HepG2 (cell line): ENCODE data around the gene STBD1. TPM values are rescaled to one million over a fixed set of nuclear protein-coding genes. Genes with fewer than 3 reads are reported as not detected.

Experiments used
- ATAC-seq: fragments of 200-7000 bp; cut with Tn5 transposase; 3 replicates; pipeline ENCODE4 v1.9.1; 2020; ENCODE audit warnings: mild to moderate bottlenecking, moderate library complexity
- BruUV-seq: library from RNA; stranded (reverse); fragments of 400-500 nt; replicated peaks from 2 replicates; lab custom pipeline; 2021; lab: Mats Ljungman, UMichigan
- CTCF ChIA-PET: fragments of 300-600 bp; formaldehyde crosslinking; extraction: SDS; loops from one replicate; lab custom pipeline; 2021; ENCODE audit warnings: low total read pairs, inconsistent platforms, low intra/inter-chr PET ratio; lab: Yijun Ruan, JAX
- POLR2A ChIA-PET: fragments of 350-600 bp; sonication (Branson Sonifier 250); formaldehyde crosslinking; loops from one replicate; lab custom pipeline; 2020; ENCODE audit warnings: antibody characterized with exemption, inconsistent platforms; lab: Yijun Ruan, JAX
- DNase-seq: peaks from one replicate; pipeline ENCODE4 v3.0.0-alpha.2; 2015; ENCODE audit warnings: low spot score
- FAIRE-seq: peaks from 3 replicates; lab custom pipeline; 2011; peaks lifted over from hg19 to GRCh38; lab: Jason Lieb, UNC
- H2AFZ ChIP-seq: one replicate; pipeline ENCODE4 v1.6.1; 2011; ENCODE audit warnings: low read length, inconsistent platforms
- H3K27ac ChIP-seq: fragments of 300-600 bp; 3 replicates; pipeline ENCODE4 v1.8.0; 2011; ENCODE audit warnings: mixed run types, mild to moderate bottlenecking, mixed read lengths, low read length, inconsistent platforms; ENCODE audit not compliant: insufficient read depth; ENCODE audit errors: extremely low read length
- H3K27me3 ChIP-seq, 2 experiments: fragments of 200-600 bp in 1 of 2; 2 replicates in 1 of 2; 3 replicates in 1 of 2; pipeline versions ENCODE4 v1.6.0 to v1.8.0; 2011; ENCODE audit warnings: low read length in 2 of 2, mild to moderate bottlenecking in 2 of 2, moderate library complexity in 2 of 2, inconsistent platforms in 1 of 2; ENCODE audit not compliant: insufficient read depth in 2 of 2, control insufficient read depth in 1 of 2
- H3K36me3 ChIP-seq, 2 experiments: fragments of 200-600 bp in 1 of 2; replicated peaks in 1 of 2; 2 replicates in 1 of 2; 3 replicates in 1 of 2; pipeline versions ENCODE4 v1.5.1 to v1.8.0; 2011; ENCODE audit warnings: low read length in 2 of 2, inconsistent platforms in 1 of 2; ENCODE audit not compliant: insufficient read depth in 2 of 2, control insufficient read depth in 1 of 2
- H3K4me1 ChIP-seq: 2 replicates; pipeline ENCODE4 v1.5.1; 2012; ENCODE audit warnings: low read length, inconsistent platforms; ENCODE audit not compliant: insufficient read depth
- H3K4me2 ChIP-seq: 2 replicates; pipeline ENCODE4 v1.6.0; 2011; ENCODE audit warnings: low read depth, low read length, inconsistent platforms
- H3K4me3 ChIP-seq, 3 experiments: fragments of 200-600 bp in 1 of 3; sonication (generic), shearing (Covaris generic) in 1 of 3; replicated peaks in 1 of 3; 2 replicates each; pipeline ENCODE4 v1.5.1; 2011 to 2016; ENCODE audit warnings: low read length in 3 of 3, inconsistent platforms in 2 of 3, low read depth in 2 of 3, mild to moderate bottlenecking in 2 of 3, control low read depth in 1 of 3, mixed read lengths in 1 of 3; ENCODE audit not compliant: insufficient read depth in 1 of 3
- H3K79me2 ChIP-seq: one replicate; pipeline ENCODE4 v1.6.1; 2011; ENCODE audit warnings: low read length, inconsistent platforms; ENCODE audit not compliant: insufficient read depth
- H3K9ac ChIP-seq: 2 replicates; pipeline ENCODE4 v1.6.0; 2011; ENCODE audit warnings: mild to moderate bottlenecking, low read depth, low read length, inconsistent platforms; ENCODE audit not compliant: insufficient read depth
- H3K9me3 ChIP-seq: 2 replicates; pipeline ENCODE4 v1.5.1; 2012; ENCODE audit warnings: mild to moderate bottlenecking, low read length
- H4K20me1 ChIP-seq: 2 replicates; pipeline ENCODE4 v1.6.0; 2011; ENCODE audit warnings: inconsistent platforms, mild to moderate bottlenecking, low read length, moderate library complexity; ENCODE audit not compliant: insufficient read depth
- BRD4 ChIP-seq: sonication (generic); formaldehyde crosslinking; IDR thresholded peaks from 2 replicates; pipeline ENCODE4 v1.4.0; 2020; ENCODE audit warnings: missing genetic modification reagents
- CEBPG ChIP-seq: IDR thresholded peaks from 2 replicates; pipeline ENCODE4 v1.6.1; 2016
- HMG20A ChIP-seq: IDR thresholded peaks from 2 replicates; pipeline ENCODE4 v1.6.1; 2016; ENCODE audit warnings: borderline replicate concordance
- KDM5B ChIP-seq: sonication (generic); formaldehyde crosslinking; IDR thresholded peaks from 2 replicates; pipeline ENCODE4 v1.4.0; 2020; ENCODE audit warnings: missing genetic modification reagents, mild to moderate bottlenecking, borderline replicate concordance
- KLF12 ChIP-seq: sonication (generic); formaldehyde crosslinking; IDR thresholded peaks from 2 replicates; pipeline ENCODE4 v1.4.0; 2020; ENCODE audit warnings: missing genetic modification reagents, borderline replicate concordance
- PHB2 ChIP-seq: fragments of 450-650 bp; IDR thresholded peaks from 2 replicates; pipeline ENCODE4 v1.6.1; 2018; ENCODE audit not compliant: partially characterized antibody
- RELA ChIP-seq: sonication (generic); formaldehyde crosslinking; IDR thresholded peaks from 2 replicates; pipeline ENCODE4 v1.4.0; 2020; ENCODE audit warnings: missing genetic modification reagents
- REPIN1 ChIP-seq: sonication (generic); formaldehyde crosslinking; IDR thresholded peaks from 2 replicates; pipeline ENCODE4 v1.8.0; 2022; ENCODE audit warnings: missing genetic modification reagents, low read depth, mild to moderate bottlenecking, borderline replicate concordance
- SALL1 ChIP-seq: sonication (generic); formaldehyde crosslinking; IDR thresholded peaks from 2 replicates; pipeline ENCODE4 v1.8.0; 2022; ENCODE audit warnings: mild to moderate bottlenecking, missing genetic modification reagents
- SAP130 ChIP-seq: IDR thresholded peaks from 2 replicates; pipeline ENCODE4 v1.6.1; 2016; ENCODE audit warnings: low read depth
- SIN3B ChIP-seq: fragments of 150-350 bp; IDR thresholded peaks from 2 replicates; pipeline ENCODE4 v1.6.1; 2014; ENCODE audit warnings: low read length
- SRSF1 ChIP-seq: fragments of 200-400 bp; formaldehyde crosslinking; optimal IDR thresholded peaks from 2 replicates; pipeline ENCODE3; 2017; ENCODE audit warnings: mild to moderate bottlenecking, low read depth, low read length, moderate library complexity
- TCF7 ChIP-seq: sonication (generic); IDR thresholded peaks from 2 replicates; pipeline ENCODE4 v1.6.1; 2016; ENCODE audit warnings: antibody characterized with exemption, low read depth
- ZFP1 ChIP-seq: IDR thresholded peaks from 2 replicates; pipeline ENCODE4 v1.6.1; 2016
- ZNF264 ChIP-seq: sonication (generic); formaldehyde crosslinking; IDR thresholded peaks from 2 replicates; pipeline ENCODE4 v1.4.0; 2020; ENCODE audit warnings: missing genetic modification reagents
- ZNF33B ChIP-seq: sonication (generic); formaldehyde crosslinking; IDR thresholded peaks from 2 replicates; pipeline ENCODE4 v1.5.1; 2020; ENCODE audit warnings: mild to moderate bottlenecking, missing genetic modification reagents
- ZNF670 ChIP-seq: sonication (generic); formaldehyde crosslinking; IDR thresholded peaks from 2 replicates; pipeline ENCODE4 v1.8.0; 2022; ENCODE audit warnings: mild to moderate bottlenecking, missing genetic modification reagents, borderline replicate concordance
- ZNF720 ChIP-seq: sonication (generic); formaldehyde crosslinking; IDR thresholded peaks from 2 replicates; pipeline ENCODE4 v1.4.0; 2020; ENCODE audit warnings: missing genetic modification reagents
- ZNF766 ChIP-seq: sonication (generic); formaldehyde crosslinking; IDR thresholded peaks from 2 replicates; pipeline ENCODE4 v1.5.0; 2020; ENCODE audit warnings: missing genetic modification reagents, borderline replicate concordance
- ZNF773 ChIP-seq: sonication (generic); formaldehyde crosslinking; IDR thresholded peaks from 2 replicates; pipeline ENCODE4 v1.4.0; 2020; ENCODE audit warnings: missing genetic modification reagents, borderline replicate concordance
- ZSCAN20 ChIP-seq: sonication (generic); formaldehyde crosslinking; IDR thresholded peaks from 2 replicates; pipeline ENCODE4 v1.4.0; 2020; ENCODE audit warnings: missing genetic modification reagents, mild to moderate bottlenecking, borderline replicate concordance
- WGBS: methylation state at CpG from one replicate; pipeline ENCODE4 v1.1.6; 2017; ENCODE audit warnings: low lambda C conversion rate; 5-methylcytosine and 5-hydroxymethylcytosine counted together
- in situ Hi-C: cut with HindIII; loops from 2 replicates; pipeline ENCODE4 v1.10.0; 2017; ENCODE audit warnings: low pct_unique_long_range_greater_than_20kb; ENCODE audit not compliant: extremely low pct_ligation_motif_present
- intact Hi-C: fragments of 100-400 bp; cut with micrococcal nuclease; formaldehyde crosslinking; loops from one replicate; pipeline ENCODE4 v1.10.0; 2022; ENCODE audit not compliant: unreplicated experiment
- polyA plus RNA-seq, 8 experiments: library from polyadenylated mRNA; depleted of rRNA in 3 of 8; stranded (reverse) in 7 of 8; unstranded in 1 of 8; fragments of >200 nt; fragmentation: Illumina TruSeq in 4 of 8; extraction: Trizol in 4 of 8; gene quantifications; 2 replicates each; pipeline versions ENCODE4 v1.2.1 to v1.2.3, GENCODE V29; 2011 to 2016; ENCODE audit warnings: low read depth in 4 of 8, missing spikeins in 1 of 8, mixed read lengths in 1 of 8; ENCODE audit not compliant: insufficient read depth in 1 of 8
- total RNA-seq, 5 experiments: library from RNA; depleted of rRNA; stranded (reverse); fragments of >200 nt; fragmentation: Illumina TruSeq; extraction: Trizol; gene quantifications; 2 replicates each; pipeline ENCODE4 v1.2.3, GENCODE V29; 2016; ENCODE audit warnings: low read depth in 1 of 5
- TF ChIP-seq, protein P1 (sequence below): sonication (generic); formaldehyde crosslinking; IDR thresholded peaks from 2 replicates; pipeline ENCODE4 v1.5.0; 2020; ENCODE audit warnings: missing genetic modification reagents
- TF ChIP-seq, protein P2 (sequence below): sonication (generic); formaldehyde crosslinking; IDR thresholded peaks from 2 replicates; pipeline ENCODE4 v1.4.0; 2020; ENCODE audit warnings: missing genetic modification reagents; ENCODE audit errors: not compliant biosample characterization
- TF ChIP-seq, protein P3 (sequence below): sonication (generic); formaldehyde crosslinking; IDR thresholded peaks from 2 replicates; pipeline ENCODE4 v1.4.0; 2020; ENCODE audit warnings: low read depth, missing genetic modification reagents

The STBD1 gene
- total and polyA plus RNA-seq, 2 of the 13 experiments (the other 11 are each of a cell fraction or from before 2014, with no cell fraction given) = 2.8 to 4.3 TPM

DNA sequence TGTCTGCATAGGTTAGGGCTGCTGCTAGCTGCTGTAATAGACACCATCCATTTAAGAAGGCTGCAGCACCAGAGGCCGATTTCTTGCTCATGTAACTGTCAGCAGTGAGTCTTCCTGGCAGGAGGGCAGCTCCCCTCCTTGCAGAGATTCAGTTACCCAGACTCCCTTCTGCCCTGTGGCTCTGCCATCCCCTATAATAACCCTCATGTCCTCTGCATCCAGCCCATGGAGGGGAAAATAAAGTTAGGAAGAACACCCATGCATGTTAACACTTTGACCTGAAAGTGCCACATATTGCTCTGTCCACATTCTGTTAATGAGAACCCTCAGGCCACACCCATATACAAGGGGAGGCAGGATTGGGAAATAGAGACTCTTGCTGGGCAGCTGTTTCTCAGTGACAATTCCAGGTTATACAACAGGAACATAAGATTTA, 5.4 kb downstream of the STBD1 start:
- H2AFZ ChIP-seq = no peak overlapping the region
- H3K4me1 ChIP-seq = peaks cover 61% of the 10 kb centered on the region
- CTCF ChIA-PET = no interaction called here
- peaks cover 4 to 7% of the 10 kb centered on the region in 2 experiments; a peak in 3 of 5 replicates for H3K36me3 ChIP-seq
- POLR2A ChIA-PET = no interaction called here
- no peaks in the 10 kb centered on the region; a peak in 1 of 5 replicates for H3K27me3 ChIP-seq
- H4K20me1 ChIP-seq = no peaks in the 10 kb centered on the region
- WGBS = no CpG with 5 or more reads among the region's 1 CpG
- DNase-seq (no peak), ATAC-seq (peak; percentile 42), FAIRE-seq (peak; percentile 23)
- H3K9ac ChIP-seq = no peak overlapping the region
- H3K27ac ChIP-seq = peak overlapping the region; percentile 6
- intact Hi-C loops = no loop called here
- peaks cover 8% of the 10 kb centered on the region for H3K79me2 ChIP-seq
- in situ Hi-C loops = no loop called here
- H3K4me3 ChIP-seq = no peak overlapping the region
- peaks cover 10% of the 10 kb centered on the region for H3K9me3 ChIP-seq
- H3K4me2 ChIP-seq = no peak overlapping the region
- no TSS peak for BruUV-seq
- TF ChIP-seq SRSF1 = no peak
- TF ChIP-seq ZNF33B (CRISPR knock-in tag) = no peak
- no peak for TF ChIP-seq ZSCAN20 (CRISPR knock-in tag)
- no peak for TF ChIP-seq REPIN1
- TF ChIP-seq, protein P1, sequence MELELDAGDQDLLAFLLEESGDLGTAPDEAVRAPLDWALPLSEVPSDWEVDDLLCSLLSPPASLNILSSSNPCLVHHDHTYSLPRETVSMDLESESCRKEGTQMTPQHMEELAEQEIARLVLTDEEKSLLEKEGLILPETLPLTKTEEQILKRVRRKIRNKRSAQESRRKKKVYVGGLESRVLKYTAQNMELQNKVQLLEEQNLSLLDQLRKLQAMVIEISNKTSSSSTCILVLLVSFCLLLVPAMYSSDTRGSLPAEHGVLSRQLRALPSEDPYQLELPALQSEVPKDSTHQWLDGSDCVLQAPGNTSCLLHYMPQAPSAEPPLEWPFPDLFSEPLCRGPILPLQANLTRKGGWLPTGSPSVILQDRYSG = no peak
- no peak for TF ChIP-seq ZNF720 (CRISPR knock-in tag)
- TF ChIP-seq ZNF766 (CRISPR knock-in tag) = no peak
- TF ChIP-seq SIN3B = no peak
- TF ChIP-seq, protein P2, sequence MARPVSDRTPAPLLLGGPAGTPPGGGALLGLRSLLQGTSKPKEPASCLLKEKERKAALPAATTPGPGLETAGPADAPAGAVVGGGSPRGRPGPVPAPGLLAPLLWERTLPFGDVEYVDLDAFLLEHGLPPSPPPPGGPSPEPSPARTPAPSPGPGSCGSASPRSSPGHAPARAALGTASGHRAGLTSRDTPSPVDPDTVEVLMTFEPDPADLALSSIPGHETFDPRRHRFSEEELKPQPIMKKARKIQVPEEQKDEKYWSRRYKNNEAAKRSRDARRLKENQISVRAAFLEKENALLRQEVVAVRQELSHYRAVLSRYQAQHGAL (CRISPR knock-in tag) = no peak
- no peak for TF ChIP-seq ZNF264 (CRISPR knock-in tag)
- TF ChIP-seq ZFP1 (CRISPR knock-in tag) = no peak
- no peak for TF ChIP-seq KLF12 (CRISPR knock-in tag)
- TF ChIP-seq PHB2 = no peak
- TF ChIP-seq CEBPG (CRISPR knock-in tag) = peak; percentile 61
- TF ChIP-seq KDM5B (CRISPR knock-in tag) = no peak
- no peak for TF ChIP-seq ZNF773 (CRISPR knock-in tag)
- 0 out of 2 replicates have a peak, but pooled peaks have one; percentile 38 for TF ChIP-seq ZNF670 (CRISPR knock-in tag)
- no peak for TF ChIP-seq RELA (CRISPR knock-in tag)
- TF ChIP-seq SALL1 (CRISPR knock-in tag) = 0 out of 2 replicates have a peak, but pooled peaks have one; percentile 15
- 0 out of 2 replicates have a peak, but pooled peaks have one; percentile 18 for TF ChIP-seq SAP130 (CRISPR knock-in tag)
- TF ChIP-seq TCF7 = no peak
- TF ChIP-seq HMG20A (CRISPR knock-in tag) = no peak
- TF ChIP-seq, protein P3, sequence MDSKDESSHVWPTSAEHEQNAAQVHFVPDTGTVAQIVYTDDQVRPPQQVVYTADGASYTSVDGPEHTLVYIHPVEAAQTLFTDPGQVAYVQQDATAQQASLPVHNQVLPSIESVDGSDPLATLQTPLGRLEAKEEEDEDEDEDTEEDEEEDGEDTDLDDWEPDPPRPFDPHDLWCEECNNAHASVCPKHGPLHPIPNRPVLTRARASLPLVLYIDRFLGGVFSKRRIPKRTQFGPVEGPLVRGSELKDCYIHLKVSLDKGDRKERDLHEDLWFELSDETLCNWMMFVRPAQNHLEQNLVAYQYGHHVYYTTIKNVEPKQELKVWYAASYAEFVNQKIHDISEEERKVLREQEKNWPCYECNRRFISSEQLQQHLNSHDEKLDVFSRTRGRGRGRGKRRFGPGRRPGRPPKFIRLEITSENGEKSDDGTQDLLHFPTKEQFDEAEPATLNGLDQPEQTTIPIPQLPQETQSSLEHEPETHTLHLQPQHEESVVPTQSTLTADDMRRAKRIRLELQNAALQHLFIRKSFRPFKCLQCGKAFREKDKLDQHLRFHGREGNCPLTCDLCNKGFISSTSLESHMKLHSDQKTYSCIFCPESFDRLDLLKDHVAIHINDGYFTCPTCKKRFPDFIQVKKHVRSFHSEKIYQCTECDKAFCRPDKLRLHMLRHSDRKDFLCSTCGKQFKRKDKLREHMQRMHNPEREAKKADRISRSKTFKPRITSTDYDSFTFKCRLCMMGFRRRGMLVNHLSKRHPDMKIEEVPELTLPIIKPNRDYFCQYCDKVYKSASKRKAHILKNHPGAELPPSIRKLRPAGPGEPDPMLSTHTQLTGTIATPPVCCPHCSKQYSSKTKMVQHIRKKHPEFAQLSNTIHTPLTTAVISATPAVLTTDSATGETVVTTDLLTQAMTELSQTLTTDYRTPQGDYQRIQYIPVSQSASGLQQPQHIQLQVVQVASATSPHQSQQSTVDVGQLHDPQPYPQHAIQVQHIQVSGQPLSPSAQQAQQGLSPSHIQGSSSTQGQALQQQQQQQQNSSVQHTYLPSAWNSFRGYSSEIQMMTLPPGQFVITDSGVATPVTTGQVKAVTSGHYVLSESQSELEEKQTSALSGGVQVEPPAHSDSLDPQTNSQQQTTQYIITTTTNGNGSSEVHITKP (CRISPR knock-in tag) = no peak
- TF ChIP-seq BRD4 (CRISPR knock-in tag) = no peak
